GM04504 (cell line): ENCODE data around the gene EFHD2.

Source experiments
- DNase-seq: peaks from one replicate; pipeline ENCODE4 v3.0.0-alpha.2; 2012; ENCODE audit warnings: low read depth

EFHD2 gene

GRCh38 chr1:15476927-15477326 is 67.2 kb downstream of the EFHD2 start:
- no peak for DNase-seq

DNA sequence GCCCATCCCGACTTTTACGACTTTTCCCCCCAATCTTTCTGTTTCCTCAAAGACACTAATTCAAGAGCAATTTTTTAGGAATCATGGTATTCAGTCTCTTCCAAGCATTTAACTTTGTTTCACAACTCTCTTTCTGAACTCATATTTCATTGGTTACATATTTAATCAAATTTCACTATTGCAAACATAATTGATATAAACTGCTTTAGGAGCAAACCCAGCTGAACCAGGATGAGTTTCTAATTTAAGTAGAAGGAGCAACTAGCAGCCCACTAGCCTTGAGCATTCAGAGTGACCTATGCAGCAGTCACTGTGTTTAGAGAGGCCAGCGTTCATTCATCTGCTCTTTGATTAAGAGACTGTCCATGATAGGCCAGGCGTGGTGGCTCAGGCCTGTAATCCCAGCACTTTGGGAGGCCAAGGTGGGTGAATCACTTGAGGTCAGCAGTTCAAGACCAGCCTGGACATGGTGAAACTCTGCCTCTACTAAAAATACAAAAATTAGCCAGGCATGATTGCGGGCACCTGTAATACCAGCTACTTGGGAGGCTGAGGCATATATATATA is 68.0 kb downstream of the EFHD2 start:
- no peak for DNase-seq
